GM18505 (cell line): ENCODE measurements around the gene ANKMY1.

Experiments
- ATAC-seq: cut with Tn5 transposase; IDR thresholded peaks from one replicate; pipeline ENCODE4 v1.9.1; 2021; ENCODE audit not compliant: unreplicated experiment
- POLR2A ChIP-seq: IDR thresholded peaks from 4 replicates; pipeline ENCODE4 v1.6.1; 2011; ENCODE audit warnings: borderline replicate concordance; ENCODE audit not compliant: insufficient read depth, insufficient read length; ENCODE audit errors: extremely low read depth

ANKMY1 gene

GRCh38 chr2:240450532-240451107 lies 107.2 kb downstream of the ANKMY1 start:
- no peak for ATAC-seq
- TF ChIP-seq POLR2A, result no peak

GRCh38 chr2:240449764-240450531 lies 107.8 kb downstream of the ANKMY1 start:
- no peak for ATAC-seq
- TF ChIP-seq POLR2A, result no peak

- no peak for ATAC-seq
- TF ChIP-seq POLR2A, result no peak
Observed at GRCh38 chr2:240448387-240449274, 109.2 kb downstream of the ANKMY1 start.

- TF ChIP-seq POLR2A, result no peak
- ATAC-seq, result no peak
Observed at GRCh38 chr2:240447934-240448333, 109.9 kb downstream of the ANKMY1 start.

- no peak for TF ChIP-seq POLR2A
- ATAC-seq, result no peak
Observed at GRCh38 chr2:240447331-240447730, 110.5 kb downstream of the ANKMY1 start.

GRCh38 chr2:240446664-240447175 lies 111.1 kb downstream of the ANKMY1 start:
- ATAC-seq, result no peak
- TF ChIP-seq POLR2A, result no peak

- ATAC-seq, result no peak
- TF ChIP-seq POLR2A, result no peak
Observed at GRCh38 chr2:240445961-240446663, 111.7 kb downstream of the ANKMY1 start.

- no peak for TF ChIP-seq POLR2A
- no peak for ATAC-seq
Observed at GRCh38 chr2:240444464-240444863, 113.3 kb downstream of the ANKMY1 start.

- no peak for TF ChIP-seq POLR2A
- ATAC-seq, result no peak
Observed at GRCh38 chr2:240443891-240444301, 113.9 kb downstream of the ANKMY1 start.

- TF ChIP-seq POLR2A, result no peak
- no peak for ATAC-seq
Observed at GRCh38 chr2:240442891-240443715, 114.7 kb downstream of the ANKMY1 start.

- ATAC-seq, result no peak
- no peak for TF ChIP-seq POLR2A
Observed at GRCh38 chr2:240441993-240442411, 115.8 kb downstream of the ANKMY1 start.
